HepG2 (cell line): ENCODE data around the gene WDR31. TPM values are rescaled to one million over a fixed set of nuclear protein-coding genes. Genes with fewer than 3 reads are reported as not detected.

ENCODE experiments used
- AGO1 ChIP-seq: fragments of 200-400 bp; formaldehyde crosslinking; IDR thresholded peaks from 2 replicates; pipeline ENCODE4 v1.6.1; 2017; ENCODE audit warnings: mild to moderate bottlenecking, low read depth, low read length, moderate library complexity; ENCODE audit not compliant: poor library complexity, severe bottlenecking
- GPBP1L1 ChIP-seq: sonication (generic); formaldehyde crosslinking; IDR thresholded peaks from 2 replicates; pipeline ENCODE4 v1.5.0; 2020; ENCODE audit warnings: mild to moderate bottlenecking, missing genetic modification reagents
- NCOA1 ChIP-seq: sonication (generic); formaldehyde crosslinking; IDR thresholded peaks from 2 replicates; pipeline ENCODE4 v1.9.0; 2021; ENCODE audit warnings: missing genetic modification reagents
- REPIN1 ChIP-seq: sonication (generic); formaldehyde crosslinking; IDR thresholded peaks from 2 replicates; pipeline ENCODE4 v1.8.0; 2022; ENCODE audit warnings: missing genetic modification reagents, low read depth, mild to moderate bottlenecking, borderline replicate concordance
- SNAPC4 ChIP-seq: sonication (generic); formaldehyde crosslinking; IDR thresholded peaks from 2 replicates; pipeline ENCODE4 v1.4.0; 2020; ENCODE audit warnings: mild to moderate bottlenecking, missing genetic modification reagents
- TOPORS ChIP-seq: sonication (generic); formaldehyde crosslinking; IDR thresholded peaks from 2 replicates; pipeline ENCODE4 v1.8.0; 2023; ENCODE audit warnings: mild to moderate bottlenecking, missing genetic modification reagents
- ZBTB33 ChIP-seq: sonication (generic); formaldehyde crosslinking; IDR thresholded peaks from 2 replicates; pipeline ENCODE4 v1.4.0; 2020; ENCODE audit warnings: missing genetic modification reagents
- ZBTB49 ChIP-seq: sonication (generic); formaldehyde crosslinking; IDR thresholded peaks from 2 replicates; pipeline ENCODE4 v1.4.0; 2020; ENCODE audit warnings: missing genetic modification reagents, borderline replicate concordance
- ZFP91 ChIP-seq: sonication (generic); formaldehyde crosslinking; IDR thresholded peaks from 2 replicates; pipeline ENCODE4 v1.9.0; 2022; ENCODE audit warnings: missing genetic modification reagents, mild to moderate bottlenecking, borderline replicate concordance
- ZKSCAN8 ChIP-seq: IDR thresholded peaks from 2 replicates; pipeline ENCODE4 v1.6.1; 2016; ENCODE audit warnings: borderline replicate concordance, missing genetic modification reagents, missing compliant biosample characterization
- ZMAT3 ChIP-seq: sonication (generic); formaldehyde crosslinking; conservative IDR thresholded peaks from 2 replicates; pipeline ENCODE4 v1.7.0; 2021; ENCODE audit warnings: missing genetic modification reagents
- ZNF136 ChIP-seq: sonication (generic); formaldehyde crosslinking; IDR thresholded peaks from 2 replicates; pipeline ENCODE4 v1.8.1; 2022; ENCODE audit warnings: low read depth, mild to moderate bottlenecking, moderate library complexity, missing genetic modification reagents
- ZNF274 ChIP-seq: sonication (generic); formaldehyde crosslinking; IDR thresholded peaks from 2 replicates; pipeline ENCODE4 v1.5.1; 2020; ENCODE audit warnings: mild to moderate bottlenecking, missing genetic modification reagents
- polyA plus RNA-seq, 8 experiments: library from polyadenylated mRNA; depleted of rRNA in 3 of 8; stranded (reverse) in 7 of 8; unstranded in 1 of 8; fragments of >200 nt; fragmentation: Illumina TruSeq in 4 of 8; extraction: Trizol in 4 of 8; gene quantifications; 2 replicates each; pipeline versions ENCODE4 v1.2.1 to v1.2.3, GENCODE V29; 2011 to 2016; ENCODE audit warnings: low read depth in 4 of 8, missing spikeins in 1 of 8, mixed read lengths in 1 of 8; ENCODE audit not compliant: insufficient read depth in 1 of 8
- total RNA-seq, 5 experiments: library from RNA; depleted of rRNA; stranded (reverse); fragments of >200 nt; fragmentation: Illumina TruSeq; extraction: Trizol; gene quantifications; 2 replicates each; pipeline ENCODE4 v1.2.3, GENCODE V29; 2016; ENCODE audit warnings: low read depth in 1 of 5

WDR31 gene
- total and polyA plus RNA-seq, 2 of the 13 experiments (the other 11 are each of a cell fraction or from before 2014, with no cell fraction given), result 0.33 to 1.7 TPM

GRCh38 chr9:113302792-113303418 is 37.2 kb downstream of the WDR31 start, which contains the start of gene RNF183 (continued):
- TF ChIP-seq ZFP91, result peak; percentile 41; the same call in 1 of the 2 replicates
- 0 out of 2 replicates have a peak, but pooled peaks have one; percentile 13 for TF ChIP-seq REPIN1 (CRISPR knock-in tag)
- TF ChIP-seq ZNF136 (CRISPR knock-in tag), result no peak
- TF ChIP-seq ZNF274 (CRISPR knock-in tag), result 0 out of 2 replicates have a peak, but pooled peaks have one; percentile 52
- TF ChIP-seq SNAPC4, result no peak
- no peak for TF ChIP-seq ZBTB49 (CRISPR knock-in tag)
- no peak for TF ChIP-seq ZMAT3 (CRISPR knock-in tag)
- TF ChIP-seq TOPORS (CRISPR knock-in tag), result 0 out of 2 replicates have a peak, but pooled peaks have one; percentile 25
- TF ChIP-seq GPBP1L1, result no peak
- no peak for TF ChIP-seq AGO1
- no peak for TF ChIP-seq NCOA1 (CRISPR knock-in tag)
- TF ChIP-seq ZKSCAN8 (CRISPR knock-in tag), result 0 out of 2 replicates have a peak, but pooled peaks have one; percentile 52
- TF ChIP-seq ZBTB33 (CRISPR knock-in tag), result peak; percentile 37; the same call in 1 of the 2 replicates
